DLD1 (cell line): ENCODE measurements around the gene HECTD1.
"Not testable (repeated sequence)": the region's sequence is repeated elsewhere in the genome, so short reads cannot be mapped to it uniquely, and the experiment has no call there.

Source experiments
- in situ Hi-C: cut with HindIII; loops from 2 replicates; pipeline ENCODE4 v1.10.0; 2017; ENCODE audit warnings: low sequenced_read_pairs

Gene HECTD1

GRCh38 chr14:31096255-31096654, 111.3 kb downstream of the HECTD1 start:
- in situ Hi-C loops, result no loop called here

- in situ Hi-C loops, result not testable (repeated sequence)
These were observed 111.8 kb downstream of the HECTD1 start for GRCh38 chr14:31095817-31096216.

- in situ Hi-C loops, result not testable (repeated sequence)
These were observed 113.4 kb downstream of the HECTD1 start for GRCh38 chr14:31093884-31094839.

- in situ Hi-C loops, result no loop called here
These were observed 115.4 kb downstream of the HECTD1 start for GRCh38 chr14:31092160-31092708.

- in situ Hi-C loops, result no loop called here
These were observed 116.5 kb downstream of the HECTD1 start for GRCh38 chr14:31090883-31091764.

DNA sequence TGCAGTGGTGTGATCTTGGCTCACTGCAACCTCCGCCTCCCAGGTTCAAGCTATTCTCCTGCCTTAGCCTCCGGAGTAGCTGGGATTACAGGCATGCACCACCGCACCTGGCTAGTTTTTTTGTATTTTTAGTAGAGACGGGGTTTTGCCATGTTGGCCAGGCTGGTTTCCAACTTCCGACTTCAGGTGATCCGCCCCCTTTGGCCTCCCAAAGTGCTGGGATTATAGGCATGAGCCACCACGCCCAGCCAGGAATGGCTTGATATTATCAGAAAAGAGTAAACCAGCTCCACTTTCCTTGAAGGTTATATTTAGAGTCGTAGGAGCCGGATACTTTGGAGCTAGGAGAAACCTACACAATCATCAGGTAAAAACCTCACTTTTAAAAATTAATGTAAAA, 121.1 kb downstream of the HECTD1 start:
- in situ Hi-C loops, result not testable (repeated sequence)

GRCh38 chr14:31085027-31085426, 122.6 kb downstream of the HECTD1 start:
- in situ Hi-C loops, result no loop called here

DNA sequence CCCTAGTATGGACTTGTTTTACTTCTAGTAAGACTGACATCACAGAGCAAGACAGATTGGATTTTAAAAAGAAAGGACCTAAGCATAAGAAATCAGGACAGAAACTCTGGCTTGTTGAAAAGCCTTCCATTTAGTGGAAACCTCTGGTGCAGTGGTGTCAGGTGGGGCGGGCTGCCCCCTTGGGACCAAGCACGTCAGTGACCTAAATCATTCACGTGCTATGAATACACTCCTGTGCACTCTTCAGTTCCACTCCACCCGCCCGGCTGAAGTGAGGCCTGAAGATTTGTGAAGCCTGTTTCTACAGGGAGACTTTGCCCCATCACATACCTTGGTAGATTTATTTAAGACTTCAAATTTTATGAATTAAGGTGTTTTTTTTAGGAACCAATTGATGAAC, 123.2 kb downstream of the HECTD1 start:
- in situ Hi-C loops, result no loop called here

DNA sequence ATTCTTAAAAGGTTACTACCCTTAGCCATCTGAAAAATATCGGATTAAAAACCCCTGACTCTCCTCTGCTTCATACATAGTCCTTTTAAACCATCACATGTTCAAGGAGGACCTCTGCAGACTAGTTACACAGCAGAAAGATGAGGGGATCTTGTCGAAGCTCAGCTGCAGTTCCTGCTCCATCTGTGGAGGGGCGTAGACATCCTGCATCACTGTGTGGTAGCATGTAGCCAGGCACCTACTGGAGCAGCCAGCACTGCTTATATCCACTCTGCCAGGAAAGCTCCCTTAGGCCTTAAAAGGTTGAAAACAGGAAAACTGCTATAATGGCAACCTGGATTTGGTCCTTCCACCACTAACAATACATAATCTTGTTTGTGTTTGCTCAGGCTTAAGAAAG, 123.8 kb downstream of the HECTD1 start:
- in situ Hi-C loops, result no loop called here

DNA sequence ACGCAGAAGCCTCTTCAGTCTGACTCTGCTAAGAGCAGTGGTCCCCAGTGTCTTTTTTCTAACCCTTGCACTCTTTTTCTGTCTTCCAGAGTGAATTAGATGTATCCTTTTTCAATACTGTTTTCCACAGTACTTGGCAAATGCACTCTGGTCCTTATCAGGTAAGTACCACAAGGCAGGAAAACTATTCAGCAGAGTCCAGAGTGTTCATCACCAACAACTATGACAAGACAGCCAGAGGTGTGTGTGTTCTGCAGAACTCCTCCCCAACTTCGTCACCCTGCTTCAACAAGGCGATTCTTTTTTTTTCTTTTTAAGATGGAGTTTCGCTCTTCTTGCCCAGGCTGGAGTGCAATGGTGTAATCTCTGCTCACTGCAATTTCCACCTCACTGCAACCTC, 127.1 kb downstream of the HECTD1 start:
- in situ Hi-C loops, result no loop called here

GRCh38 chr14:31080056-31080455, 127.5 kb downstream of the HECTD1 start:
- in situ Hi-C loops, result no loop called here

- in situ Hi-C loops, result no loop called here
These were observed 128.8 kb downstream of the HECTD1 start for GRCh38 chr14:31078766-31079165.

DNA sequence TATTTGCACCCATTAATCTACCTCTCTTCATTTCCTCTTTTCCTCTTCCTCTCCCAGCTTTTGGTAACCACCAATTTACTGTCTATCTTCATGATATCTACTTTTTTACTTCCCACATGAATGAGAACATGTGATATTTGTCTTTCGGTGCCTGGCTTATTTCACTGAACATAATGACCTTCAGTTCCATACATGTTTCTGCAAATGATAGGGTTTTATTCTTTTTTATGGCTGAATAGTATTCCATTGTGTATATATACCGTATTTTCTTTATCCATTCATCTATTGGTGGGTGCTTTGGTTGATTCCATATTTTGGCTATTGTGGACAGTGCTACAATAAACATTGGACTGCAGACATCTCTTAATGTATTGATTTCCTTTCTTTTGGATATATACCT, 132.4 kb downstream of the HECTD1 start:
- in situ Hi-C loops, result no loop called here

- in situ Hi-C loops, result no loop called here
These were observed 136.4 kb downstream of the HECTD1 start for GRCh38 chr14:31071151-31071550.

GRCh38 chr14:31070431-31070830, 137.2 kb downstream of the HECTD1 start:
- in situ Hi-C loops, result no loop called here

DNA sequence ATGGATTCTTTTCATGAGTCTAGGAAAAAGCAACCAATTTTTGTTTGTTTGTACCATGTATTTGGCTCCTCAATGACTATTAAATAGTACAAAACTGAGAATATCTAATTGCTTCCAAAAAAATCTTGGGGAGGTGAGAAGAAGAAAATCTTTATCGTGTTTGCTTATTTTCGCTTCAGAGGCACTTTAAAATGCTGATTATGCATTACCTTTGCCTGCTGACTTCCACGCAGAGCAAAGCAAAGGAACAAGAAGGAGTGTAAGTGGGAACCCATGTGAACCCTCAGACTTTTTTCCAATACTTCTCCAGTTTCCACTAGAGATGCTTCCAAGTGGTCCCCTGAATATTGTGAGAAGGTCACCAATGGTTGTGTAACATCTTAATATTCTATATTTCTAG, 138.2 kb downstream of the HECTD1 start:
- in situ Hi-C loops, result no loop called here

GRCh38 chr14:31068235-31068634, 139.4 kb downstream of the HECTD1 start:
- in situ Hi-C loops, result no loop called here

DNA sequence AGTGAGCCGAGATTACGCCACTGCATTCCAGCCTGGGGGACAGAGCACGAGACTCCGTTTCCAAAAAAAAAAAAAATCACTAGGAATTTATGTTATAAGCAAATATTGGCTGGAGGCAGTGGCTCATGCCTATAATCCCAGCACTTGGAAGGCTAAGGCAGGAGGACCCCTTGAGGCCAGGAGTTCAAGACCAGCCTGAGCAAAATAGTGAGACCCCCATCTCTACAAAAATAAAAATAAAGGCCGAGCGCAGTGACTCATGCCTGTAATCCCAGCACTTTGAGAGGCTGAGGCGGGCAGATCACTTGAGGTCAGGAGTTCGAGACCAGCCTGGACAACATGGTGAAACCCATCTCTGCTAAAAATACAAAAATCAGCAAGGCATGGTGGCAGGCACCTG, 144.7 kb downstream of the HECTD1 start:
- in situ Hi-C loops, result not testable (repeated sequence)

DNA sequence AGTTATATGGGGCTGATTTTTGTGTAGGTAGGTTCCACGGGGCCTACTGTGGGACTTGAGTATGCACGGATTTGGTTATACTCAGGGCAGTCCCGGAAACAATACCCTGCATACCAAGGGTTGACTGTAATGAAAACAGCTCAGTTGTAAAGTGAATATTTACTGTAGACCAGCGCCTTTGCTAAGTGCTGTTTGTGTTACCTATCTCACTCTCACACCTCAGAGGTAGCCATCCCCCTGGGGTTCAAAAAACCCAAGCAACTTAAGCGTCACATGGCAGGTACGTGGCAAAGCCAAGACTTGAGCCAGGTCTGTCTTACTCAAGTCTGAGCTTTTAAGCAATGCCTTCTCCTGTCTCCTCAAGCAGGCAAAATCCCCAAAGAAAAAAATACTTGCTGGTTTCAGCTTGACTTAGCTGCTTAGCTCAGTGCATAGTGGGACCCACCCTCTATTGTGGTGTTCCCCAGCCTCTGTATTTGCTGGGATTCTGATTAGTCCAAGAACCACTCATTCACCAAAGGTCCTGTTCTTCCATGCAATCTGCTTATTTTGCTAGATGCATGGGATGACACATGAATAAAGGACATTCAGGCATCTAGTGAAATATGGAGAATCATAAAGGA, 147.2 kb downstream of the HECTD1 start:
- in situ Hi-C loops, result no loop called here

GRCh38 chr14:31059152-31059924, 148.3 kb downstream of the HECTD1 start:
- in situ Hi-C loops, result no loop called here
